Measurements from ENCODE around the gene FBXL7.

- TF ChIP-seq CTCF (conservative IDR thresholded peaks at IDR 0.05; ENCODE audit: low read length) (no peak), EZH2phosphoT487 (IDR thresholded peaks at IDR 0.05; ENCODE audit: borderline replicate concordance) (no peak)
Observed at GRCh38 chr5:15574128-15574527, 74.1 kb downstream of the FBXL7 start.
